ENCODE data around the gene SH3BP5.

SH3BP5 gene

GRCh38 chr3:15228147-15228546 lies 104.2 kb downstream of the SH3BP5 start:
- no peak for DNase-seq

DNA sequence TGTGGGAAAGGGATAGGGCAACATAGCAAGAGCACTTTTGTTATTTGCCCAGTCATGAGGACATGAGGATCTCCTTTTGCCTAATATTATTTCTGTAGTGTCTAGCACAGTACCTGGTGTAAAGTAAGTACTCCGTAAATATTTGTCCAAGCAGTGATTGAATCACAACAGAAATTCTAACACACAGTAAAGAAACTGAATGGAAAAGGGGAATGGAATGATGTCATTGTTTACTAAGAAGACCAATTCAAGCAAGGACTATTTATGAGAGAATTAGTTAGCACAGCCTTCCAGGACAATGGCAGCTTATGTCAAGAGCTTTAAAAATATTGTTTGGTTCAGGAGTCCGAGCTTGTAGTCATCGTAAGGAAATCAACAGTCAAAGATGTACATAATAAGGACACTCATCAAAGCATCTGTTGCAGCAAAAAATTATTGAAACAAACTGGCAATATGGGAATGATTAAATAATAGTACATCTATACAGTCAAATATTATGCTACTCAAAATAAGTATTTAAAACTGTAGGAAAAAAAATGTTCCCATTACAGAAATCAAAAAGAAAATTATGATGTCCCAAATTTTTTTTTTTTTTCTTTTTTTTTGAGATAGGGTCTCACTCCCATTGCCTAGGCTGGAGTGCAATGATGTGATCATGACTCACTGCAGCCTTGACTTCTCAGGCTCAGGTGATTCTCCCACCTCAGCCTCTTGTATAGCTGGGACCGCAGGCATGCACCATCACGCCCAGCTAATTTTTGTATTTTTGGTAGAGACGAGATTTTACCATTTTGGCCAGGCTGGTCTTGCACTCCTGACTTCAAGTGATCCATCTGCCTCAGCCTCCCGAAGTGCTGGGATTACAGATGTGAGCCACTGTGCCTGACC lies 108.5 kb downstream of the SH3BP5 start:
- no peak for DNase-seq

GRCh38 chr3:15221574-15222217 lies 110.7 kb downstream of the SH3BP5 start:
- DNase-seq = no peak

DNA sequence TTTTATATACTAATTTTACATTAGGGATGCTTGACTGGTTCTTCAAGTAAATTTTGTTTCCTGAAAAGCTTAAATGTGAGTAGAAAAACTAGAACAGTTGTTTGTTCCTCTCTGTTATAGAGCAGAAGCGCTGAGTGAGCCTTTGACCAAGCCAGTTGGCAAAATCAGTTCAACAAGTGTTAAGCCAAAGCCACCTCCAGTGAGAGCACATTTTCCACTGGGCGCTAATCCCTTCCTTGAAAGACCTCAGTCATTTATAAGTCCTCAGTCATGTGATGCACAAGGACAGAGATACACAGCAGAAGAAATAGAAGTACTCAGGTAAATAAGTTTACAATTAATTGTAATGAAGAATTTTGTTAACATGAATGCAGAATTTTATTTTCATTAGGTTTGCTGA lies 111.7 kb downstream of the SH3BP5 start:
- DNase-seq = no peak

DNA sequence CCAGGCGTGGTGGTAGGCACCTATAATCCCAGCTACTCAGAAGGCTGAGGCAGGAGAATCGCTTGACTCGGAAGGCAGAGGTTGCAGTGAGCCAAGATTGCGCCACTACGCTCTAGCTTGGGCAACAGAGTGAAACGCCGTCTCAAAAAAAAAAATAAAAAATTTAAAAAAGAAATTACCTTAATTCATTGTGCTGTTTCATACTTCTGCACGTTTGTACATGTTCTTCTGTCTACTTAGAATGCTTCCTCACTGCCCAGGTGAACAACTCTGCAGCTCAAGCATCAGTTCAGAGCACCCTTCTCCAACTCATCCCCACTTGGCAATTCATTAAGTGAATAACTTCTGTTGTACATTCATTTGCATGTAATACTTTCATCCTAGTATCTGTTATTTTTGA lies 112.3 kb downstream of the SH3BP5 start:
- DNase-seq = no peak

DNA sequence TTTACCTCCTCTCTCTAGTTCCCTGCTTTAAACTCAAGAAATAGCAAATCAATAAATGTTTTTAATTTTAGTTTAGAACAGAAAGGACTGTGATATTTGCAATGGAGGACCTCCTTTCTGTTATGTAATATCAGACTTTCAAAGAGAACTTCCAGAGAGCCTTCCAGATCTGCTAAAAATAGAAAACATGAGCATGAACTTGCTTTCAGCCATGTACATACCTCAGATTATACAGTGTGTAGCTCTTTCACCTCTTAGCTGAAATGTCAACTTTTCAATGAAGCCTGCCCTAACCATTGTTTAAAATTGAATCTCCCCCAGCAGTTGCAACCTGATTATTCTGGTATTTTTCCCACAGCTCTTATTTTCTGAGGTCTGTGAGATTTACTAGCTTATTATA lies 113.7 kb downstream of the SH3BP5 start:
- no peak for DNase-seq

DNA sequence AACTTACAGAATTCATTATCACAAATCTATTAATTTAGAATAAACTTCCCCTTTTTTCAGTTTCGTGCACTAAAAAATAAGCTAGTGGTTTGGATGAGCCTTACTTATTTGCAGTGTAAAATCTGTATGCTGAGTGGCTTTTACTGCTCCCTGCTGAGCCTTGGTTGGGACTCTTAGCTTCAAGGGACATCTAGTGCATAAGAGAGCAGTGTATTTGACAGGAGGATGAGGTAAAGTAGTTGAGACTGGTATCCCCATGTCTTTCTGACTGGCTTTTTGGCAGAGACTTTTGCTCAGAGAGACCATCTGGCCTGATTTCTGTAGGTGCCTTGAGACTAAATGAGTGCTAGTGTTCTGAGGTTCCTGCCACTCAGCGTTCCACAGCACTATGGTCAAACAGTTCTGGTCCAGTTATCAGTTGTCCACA lies 114.5 kb downstream of the SH3BP5 start:
- DNase-seq = no peak

GRCh38 chr3:15217011-15217671 lies 115.2 kb downstream of the SH3BP5 start:
- no peak for DNase-seq

DNA sequence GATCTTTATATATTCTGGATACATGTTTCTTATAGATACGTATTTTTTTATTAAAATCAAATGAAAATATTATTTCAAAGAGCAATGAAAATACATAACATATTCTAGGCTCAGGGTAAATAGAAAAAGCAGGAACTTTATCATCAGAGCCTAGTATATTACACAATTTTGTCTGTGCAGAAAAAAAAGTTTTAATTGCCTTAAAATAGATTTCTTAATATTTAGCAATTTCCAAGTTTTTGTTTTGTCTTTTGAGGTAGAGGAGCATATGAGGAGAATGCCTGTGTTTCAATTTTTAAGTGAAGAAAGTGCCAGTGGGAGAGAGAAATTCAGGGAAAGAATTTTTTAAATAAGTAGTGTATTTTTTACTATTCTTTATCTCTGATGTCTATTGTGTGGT lies 115.9 kb downstream of the SH3BP5 start:
- no peak for DNase-seq

DNA sequence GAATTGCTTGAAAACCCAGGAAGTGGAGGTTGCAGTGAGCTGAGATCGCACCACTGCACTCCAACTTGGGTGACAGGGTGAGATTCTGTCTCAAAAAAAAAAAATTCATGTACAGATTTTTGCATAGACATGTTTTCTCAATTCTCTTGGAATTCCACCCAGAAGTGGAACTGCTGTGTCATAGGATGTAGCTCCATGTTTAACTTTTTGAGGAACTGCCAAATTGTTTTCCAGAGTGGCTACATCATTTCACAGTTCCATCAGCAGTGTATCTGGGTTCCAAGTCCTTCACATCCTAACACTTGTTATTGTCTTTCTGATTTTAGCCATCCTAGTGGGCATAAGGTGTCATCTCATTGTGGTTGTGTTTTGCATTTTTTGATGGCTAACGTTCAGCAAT lies 116.4 kb downstream of the SH3BP5 start:
- peak; percentile 18 for DNase-seq

DNA sequence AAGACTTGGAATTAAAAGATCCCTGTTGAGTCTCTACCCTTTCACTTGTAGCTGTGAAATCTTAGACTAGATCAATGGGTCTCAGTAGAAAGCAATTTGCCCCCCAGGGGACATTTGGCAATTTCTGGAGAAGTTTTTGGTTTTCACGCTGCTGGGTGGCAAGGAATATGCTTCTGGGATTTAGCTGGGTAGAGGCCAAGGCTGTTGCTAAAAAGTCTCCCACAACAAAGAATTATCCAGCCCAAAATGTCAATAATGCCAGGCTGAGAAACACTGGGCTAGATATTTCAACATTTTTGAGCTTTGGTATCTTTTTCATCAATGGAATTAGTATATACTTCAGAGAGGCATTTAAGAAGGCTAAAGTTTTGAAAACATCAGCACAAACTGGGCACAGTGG lies 117.6 kb downstream of the SH3BP5 start:
- no peak for DNase-seq

- no peak for DNase-seq
These were observed 120.4 kb downstream of the SH3BP5 start for GRCh38 chr3:15211937-15212336.

DNA sequence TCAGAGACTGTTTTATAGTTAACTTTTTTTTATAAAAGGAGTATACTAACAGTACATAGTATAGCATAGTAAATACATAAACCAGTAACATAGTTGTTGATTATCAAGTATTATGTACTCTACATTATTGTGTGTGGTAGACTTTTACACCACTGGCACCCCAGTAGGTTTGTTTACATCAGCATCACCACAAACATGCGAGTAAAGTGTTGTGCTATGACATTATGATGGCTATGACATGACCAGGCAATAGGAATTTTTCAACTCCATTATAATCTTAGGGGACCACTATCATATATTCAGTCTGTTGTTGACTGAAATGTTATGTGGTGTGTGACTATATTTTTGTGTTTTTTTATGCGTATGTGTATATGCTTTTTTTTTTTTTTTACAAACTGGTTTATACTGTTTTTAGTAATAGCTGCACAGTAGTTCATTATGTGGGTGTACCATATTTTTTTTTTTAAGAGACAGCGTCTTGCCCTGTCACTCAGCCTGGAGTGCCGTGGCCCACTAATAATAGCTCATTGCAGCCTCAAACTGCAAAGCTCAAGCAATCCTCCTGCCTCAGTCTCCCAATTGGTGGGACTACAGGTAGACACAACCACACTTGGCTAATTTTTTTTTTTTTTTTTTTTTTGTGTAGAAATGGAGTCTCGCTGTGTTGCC lies 124.4 kb downstream of the SH3BP5 start:
- DNase-seq = no peak

DNA sequence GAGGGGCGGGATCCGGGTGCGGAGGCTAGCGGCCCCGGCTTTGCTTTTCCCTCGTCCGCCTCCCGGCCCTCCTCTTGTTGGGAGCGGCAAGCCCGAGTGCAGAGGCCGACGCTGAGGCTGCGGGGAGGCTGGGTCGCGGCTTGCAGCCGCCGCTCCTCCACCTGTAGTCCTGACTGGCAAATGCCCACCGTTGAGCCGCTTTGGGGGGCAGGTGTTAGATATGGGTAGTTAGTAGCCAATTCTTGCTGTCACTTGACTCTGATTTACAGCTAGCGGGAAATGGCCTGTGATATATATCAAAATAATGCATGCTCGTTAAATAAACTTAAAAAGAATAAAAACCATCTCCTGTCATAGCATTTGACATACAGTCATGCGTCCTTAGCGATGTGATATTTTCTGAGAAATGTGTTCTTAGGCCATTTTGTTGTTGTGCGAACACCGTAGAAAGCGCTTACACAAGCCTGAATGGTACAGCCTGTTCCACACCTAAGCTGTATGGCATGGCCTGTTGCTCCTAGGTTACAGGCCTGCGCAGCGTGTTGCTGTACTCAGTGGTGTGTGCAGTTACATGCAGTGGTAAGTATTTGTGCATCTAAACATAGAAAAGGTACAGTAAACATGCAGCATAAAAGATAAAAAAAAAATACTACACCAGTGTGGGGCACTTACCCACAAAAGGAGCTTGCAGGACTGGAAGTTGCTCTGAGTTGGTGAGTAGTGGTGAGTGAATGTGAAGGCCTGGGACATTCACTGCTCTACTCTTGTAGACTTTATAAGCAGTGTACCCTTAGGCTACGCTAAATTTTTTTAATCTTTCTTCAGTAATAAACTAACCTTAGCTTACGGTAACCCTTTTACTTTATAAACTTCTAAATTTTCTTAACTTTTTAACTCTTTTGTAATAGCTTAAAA lies 125.5 kb downstream of the SH3BP5 start:
- DNase-seq = no peak

- peak; percentile 98 for DNase-seq
These were observed 126.3 kb downstream of the SH3BP5 start, which contains the start of gene CAPN7 for GRCh38 chr3:15205934-15206661. CAPN7 (plus strand) TSS chr3:15206246; CDS start chr3:15206496, 250 bp downstream.

GRCh38 chr3:15205482-15205933 lies 126.9 kb downstream of the SH3BP5 start:
- DNase-seq = no peak

Measured in suppressor macrophage treated with lipopolysaccharide for 4 hours (primary cell).